Measurements from ENCODE around the gene MAPK13.
"Not testable (repeated sequence)": the region's sequence is repeated elsewhere in the genome, so short reads cannot be mapped to it uniquely, and the experiment has no call there.

MAPK13 gene

DNA sequence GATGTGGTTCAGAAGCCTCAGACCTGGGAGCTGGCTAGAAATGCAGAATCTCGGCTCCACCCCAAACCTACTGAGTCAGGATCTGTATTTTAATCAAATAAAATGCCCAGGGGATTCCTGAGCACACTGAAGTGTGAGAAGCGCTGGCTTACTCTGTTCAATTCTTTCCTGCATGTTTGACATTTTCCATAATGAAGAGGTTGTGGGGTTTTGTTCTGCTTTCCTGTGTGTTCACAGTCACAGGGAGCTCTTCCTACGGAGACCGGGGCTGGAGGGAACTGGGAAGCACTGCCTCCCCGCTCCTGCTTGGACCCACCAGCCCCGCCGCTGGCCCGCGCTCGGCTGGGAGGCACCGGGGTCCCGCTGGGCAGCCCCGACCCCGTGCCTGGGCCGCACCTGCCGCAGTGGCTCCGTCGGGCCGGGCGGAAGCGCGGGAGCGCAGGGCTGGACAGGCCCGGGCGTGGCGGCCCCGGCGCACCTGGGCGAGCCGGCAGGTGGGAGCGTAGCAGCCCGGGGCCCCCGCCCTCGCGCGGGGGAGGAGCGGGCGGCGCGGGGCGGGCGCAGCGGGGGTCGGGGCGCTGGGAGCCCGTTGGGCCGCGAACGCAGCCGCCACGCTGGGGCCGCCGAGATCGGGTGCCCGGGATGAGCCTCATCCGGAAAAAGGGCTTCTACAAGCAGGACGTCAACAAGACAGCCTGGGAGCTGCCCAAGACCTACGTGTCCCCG lies at the start of gene MAPK13:
MAPK13 (plus strand) TSS at position 573 of the 726 bp plus-strand sequence; CDS start at position 643, 70 bp downstream.
- DNase-seq = peak; percentile 15

DNA sequence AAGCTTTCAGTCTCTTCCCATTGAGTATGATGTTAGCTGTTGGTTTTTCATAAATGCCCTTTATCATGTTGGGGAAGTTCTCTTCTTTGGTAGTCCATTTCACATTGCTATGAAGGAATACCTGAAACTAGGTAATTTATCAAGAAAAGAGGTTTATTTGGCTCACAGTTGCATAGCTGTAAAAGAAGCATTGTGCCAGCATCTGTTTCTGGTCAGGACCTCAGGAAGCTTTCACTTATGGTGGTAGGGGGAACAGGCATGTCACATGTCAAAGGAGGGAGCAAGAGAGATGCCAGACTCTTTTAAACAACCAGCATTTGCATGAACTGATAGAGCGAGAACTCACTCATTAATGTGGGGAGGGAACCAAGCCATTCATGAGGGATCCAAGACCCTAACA lies 48.0 kb upstream of the MAPK13 start:
- no peak for DNase-seq

DNA sequence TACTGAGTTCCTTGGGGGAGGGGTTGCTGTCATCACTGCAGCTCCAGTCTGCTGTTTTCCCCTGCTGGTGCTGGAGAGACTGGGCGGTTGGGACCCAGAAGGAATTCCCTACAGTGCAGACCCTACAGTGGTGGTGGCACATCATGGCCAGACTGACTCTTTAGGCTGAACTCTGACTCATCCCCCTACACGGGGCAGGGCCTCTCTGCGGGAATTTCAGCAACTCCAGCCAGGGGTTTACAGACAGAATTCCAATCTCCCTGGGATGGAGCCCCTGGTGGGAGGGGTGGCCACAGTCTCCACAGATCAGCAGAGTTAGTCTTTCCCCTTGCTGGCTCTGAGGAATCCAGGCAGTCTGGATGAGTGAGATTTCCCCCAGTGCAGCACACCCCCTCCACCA lies 46.9 kb upstream of the MAPK13 start:
- no peak for DNase-seq

DNA sequence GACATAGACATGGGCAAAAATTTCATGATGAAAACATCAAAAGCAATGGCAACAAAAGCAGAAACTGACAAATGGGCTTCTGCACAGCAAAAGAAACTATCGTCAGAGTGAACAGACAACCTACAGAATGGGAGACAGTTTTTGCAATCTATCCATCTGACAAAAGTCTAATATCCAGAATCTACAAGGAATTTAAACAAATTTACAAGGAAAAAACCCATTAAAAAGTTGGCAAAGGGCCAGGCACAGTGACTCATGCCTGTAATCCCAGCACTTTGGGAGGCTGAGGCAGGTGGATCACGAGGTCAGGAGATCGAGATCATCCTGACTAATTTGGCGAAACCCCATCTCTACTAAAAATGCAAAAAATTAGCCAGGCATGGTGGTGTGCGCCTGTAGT lies 42.1 kb upstream of the MAPK13 start:
- DNase-seq = not testable (repeated sequence)

DNA sequence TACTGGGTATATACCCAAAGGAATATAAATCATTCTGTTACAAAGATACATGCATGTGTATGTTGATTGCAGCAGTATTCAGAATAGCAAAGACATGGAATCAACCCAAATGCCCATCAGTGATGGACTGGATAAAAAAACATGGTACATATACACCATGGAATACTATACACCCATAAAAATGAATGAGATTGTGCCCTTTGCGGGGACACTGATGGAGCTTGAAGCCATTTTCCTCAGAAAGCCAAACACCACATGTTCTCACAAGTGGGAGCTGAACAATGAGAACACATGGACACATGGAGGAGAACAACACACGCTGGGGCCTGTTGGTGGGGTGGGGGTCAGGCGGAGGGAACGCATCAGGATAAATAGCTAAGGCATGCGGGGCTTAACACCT lies 41.3 kb upstream of the MAPK13 start:
- no peak for DNase-seq

DNA sequence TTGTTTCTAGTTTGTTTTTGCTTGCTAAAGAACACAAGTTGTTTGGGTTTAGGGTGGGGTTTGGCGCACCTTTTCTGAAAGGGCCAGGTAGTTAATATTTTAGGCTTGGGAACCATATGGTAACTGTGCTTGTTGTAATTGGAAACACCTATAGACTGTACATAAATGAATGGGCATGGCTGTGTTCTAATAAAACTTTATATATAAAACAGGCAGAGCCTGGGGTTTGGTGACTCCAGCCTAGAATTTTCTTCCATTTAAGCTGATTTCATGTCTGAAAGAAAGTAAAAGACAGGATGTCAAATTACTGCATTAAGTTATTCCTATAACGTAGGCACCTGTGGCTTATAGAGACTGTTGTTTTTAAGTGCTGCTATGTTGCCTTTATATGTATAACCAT lies 36.1 kb upstream of the MAPK13 start:
- no peak for DNase-seq

DNA sequence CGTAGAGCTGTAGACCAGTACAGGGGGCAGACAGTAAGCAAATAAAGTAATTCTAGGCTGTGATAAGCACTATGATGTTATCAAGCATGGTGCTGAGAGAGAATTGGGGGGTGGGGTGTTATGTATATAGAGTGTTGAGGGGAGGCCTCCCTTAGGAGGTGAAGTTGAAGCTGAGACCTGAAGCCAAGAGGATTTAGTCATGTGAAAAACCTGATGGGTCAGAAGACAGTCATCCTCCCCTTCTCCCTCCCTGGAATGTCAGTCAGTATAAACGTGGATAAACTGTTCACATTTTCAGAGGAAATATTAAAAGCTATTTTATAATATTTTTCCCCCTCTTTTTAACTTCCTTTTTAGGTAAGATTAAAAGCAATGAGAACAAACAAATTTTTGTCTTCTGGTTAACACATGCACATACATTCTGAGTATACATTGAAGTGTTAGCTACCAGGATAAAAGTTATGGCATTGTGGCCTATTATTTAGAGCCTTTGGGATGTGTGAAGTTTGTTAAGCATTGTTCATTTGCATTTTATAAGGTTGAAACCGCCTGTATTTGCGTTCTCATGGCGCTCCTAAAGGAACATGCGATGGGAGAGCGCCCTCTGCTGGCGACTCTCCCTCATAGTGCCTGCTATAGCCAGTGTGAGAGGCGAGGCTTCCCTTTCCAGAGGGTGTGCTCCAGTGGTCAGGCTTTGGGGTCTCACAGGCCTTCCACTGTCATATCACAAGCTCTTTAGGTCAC lies 35.4 kb upstream of the MAPK13 start:
- peak; percentile 82 for DNase-seq

DNA sequence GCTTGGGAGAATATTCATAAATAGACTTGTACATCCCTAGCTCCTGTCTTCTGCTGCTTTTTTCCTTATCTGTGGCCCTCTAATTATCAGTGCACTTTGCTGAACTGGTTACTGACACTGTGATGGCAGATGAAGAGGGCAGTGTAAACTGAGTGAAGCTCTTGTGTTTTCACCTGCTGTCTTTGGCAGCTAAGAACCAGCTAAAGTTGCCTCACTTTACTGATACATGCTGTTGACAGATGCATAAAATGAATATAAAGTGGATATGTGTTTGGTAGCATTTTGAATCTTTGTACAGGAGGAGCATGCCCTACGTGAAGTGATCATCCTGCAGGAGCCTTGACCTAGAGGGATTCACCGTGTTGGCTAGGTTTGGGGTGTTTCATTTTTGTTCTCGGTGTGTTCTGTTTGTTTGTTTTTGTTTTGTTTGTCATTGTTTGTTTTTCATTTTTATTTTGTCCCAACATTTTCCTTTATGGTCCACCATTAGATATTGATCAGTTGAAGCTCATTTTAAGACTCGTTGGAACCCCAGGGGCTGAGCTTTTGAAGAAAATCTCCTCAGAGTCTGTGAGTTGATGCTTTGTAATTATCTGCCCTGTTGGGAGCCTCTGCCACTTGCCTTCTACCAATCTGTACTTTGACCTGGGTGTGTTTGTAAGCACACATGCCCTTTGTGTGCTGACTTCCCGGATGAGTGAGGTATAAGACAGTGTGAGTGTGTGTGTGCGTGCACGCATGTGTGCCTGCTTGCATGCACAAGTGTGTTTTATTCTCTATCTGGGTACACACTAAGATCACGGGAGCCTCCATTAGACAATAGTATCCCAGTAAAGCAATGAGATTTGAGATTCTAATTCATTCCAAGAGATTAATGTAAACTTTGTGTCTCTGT lies 34.6 kb upstream of the MAPK13 start:
- DNase-seq = no peak

DNA sequence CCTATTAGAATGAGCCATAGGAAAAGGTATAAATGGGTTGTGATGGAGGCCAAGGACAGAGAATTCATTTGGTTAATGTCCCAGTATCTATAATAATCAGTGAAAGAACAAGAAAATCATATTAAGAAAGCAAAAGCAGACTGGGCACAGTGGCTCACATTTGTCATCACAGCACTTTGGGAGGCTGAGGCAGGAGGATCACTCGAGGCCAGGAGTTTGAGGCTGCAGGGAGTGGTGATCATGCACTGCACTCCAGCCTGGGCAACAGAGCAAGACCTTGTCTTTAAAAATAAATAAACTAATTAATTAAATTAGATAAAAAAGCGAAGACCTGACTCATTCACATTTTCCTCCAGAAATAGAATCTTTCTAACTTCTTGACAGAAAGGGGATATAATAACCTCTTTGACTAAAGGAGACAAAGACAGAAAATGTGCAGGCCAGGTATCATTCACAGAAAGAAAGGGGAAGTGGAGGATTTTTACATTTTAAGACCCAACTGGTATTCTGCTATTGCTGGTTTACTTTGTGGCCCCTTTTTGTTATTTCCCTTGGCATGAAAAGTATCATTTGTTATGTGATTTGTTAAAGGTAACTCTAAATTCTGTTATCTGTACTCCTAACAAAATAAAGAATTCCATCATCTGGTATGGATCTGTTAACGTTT lies 31.9 kb upstream of the MAPK13 start:
- DNase-seq = no peak

DNA sequence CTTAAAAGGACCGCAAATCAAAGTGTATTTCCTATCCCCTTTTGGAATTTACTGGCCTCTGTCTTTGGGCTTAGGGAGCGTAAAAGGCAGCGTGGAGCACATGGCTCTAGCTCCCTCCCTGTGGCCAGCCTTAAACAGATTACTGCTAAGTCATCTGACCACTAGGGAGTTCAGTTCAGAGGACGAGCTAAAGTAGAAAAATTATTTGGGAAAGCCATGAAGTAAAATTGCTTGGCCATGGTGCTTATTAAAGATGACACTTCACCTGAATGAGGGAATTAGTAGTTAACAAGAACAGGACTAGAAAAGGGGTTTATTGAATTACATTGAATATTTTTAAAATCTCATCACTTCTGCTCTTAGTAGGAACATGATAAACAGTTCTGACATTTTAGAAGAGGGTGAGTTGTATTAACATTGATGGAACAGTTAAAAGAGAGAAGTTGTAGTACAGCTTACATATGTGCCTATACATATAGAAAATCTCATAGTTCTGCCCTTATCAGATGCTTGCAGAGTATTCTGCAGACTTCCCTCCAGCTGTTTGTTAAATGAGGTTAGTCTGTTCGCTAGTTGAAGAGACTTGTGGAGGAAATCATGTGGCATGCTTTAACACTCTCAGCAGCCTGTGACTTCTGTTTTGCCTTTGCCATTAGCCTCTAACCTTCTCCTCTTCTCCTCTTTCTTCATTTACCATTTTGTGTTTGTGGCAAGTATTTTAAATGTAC lies 31.2 kb upstream of the MAPK13 start:
- DNase-seq = no peak

DNA sequence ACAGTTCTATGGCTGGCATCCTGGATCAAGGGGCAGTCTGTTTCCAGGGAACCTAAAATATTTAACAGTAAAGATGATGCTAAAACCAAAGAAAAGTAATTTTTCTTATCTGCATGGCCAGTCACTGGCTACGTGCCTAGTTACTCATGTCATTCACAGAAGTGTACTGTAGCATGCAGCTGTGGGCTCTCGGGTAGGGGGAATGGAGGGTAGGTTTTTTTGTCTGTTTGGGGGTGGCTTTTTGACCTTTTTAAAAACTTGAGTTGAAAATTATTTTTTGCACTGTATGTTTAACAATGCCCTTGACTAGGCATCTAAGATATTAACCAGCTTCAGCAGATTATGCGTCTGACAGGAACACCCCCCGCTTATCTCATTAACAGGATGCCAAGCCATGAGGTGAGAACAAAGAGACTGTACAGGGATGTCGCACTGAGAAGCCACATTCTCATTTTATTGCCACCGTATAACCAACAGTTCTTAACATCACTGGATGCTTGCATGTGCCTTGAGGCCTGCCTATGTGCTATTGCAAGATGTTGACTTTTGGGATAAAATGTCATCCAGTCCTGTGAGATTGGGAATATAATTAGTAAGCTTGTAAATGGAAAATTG lies 30.3 kb upstream of the MAPK13 start:
- DNase-seq = no peak

DNA sequence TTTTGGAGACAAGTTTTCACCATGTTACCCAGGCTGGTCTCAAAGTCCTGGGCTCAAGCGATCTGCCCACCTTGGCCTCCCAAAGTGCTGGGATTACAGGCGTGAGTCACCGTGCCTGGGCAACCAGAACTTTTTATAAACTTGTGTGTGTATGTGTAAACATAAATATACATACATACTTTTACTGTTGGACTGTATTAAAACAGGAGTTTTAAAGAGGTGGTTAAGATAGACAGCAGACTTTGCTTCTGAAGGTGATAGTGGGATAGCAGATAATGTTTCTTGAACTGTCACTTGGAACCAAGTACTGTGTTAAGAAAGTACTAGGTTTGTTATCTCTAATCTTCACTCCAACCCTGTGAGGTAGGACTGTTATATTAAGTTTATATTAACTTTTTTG lies 28.6 kb upstream of the MAPK13 start:
- no peak for DNase-seq

DNA sequence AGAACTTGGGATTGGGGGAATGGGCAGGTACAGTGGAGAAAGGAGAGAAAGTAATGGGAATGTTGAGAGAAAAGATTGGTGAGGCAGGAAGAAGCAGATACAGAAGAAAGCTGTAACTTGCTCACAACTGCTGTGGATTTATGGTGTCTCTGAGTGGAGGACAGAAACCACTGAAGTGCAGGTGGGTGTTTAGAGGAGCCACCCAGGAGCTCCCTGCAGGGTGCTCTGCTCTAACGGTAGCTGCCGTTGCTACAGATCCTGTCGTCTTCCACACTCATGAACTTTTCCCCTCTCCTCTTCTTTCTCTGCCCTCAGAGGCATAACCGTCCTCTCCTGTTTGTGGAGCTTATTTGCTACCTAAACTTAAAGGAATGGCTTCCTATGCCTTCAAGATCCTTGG lies 27.5 kb upstream of the MAPK13 start:
- no peak for DNase-seq

DNA sequence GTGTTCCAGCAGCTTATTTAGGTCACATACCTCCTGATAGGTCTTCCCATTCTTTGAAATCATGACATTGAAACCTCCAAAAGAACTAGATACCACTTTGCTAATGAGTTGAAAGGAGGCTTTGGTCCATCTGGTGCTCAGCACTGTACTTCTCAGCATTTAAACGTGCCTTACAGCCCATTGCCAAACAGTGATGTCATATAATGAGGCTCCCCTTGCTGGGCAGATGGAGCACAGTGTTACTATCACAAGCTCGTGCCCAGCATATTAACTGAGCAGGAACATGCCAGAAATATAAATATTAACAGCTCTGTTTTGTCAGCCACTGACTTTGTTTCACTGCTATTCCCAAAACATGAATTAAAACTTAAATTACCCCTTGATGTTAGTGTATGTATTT lies 25.5 kb upstream of the MAPK13 start:
- DNase-seq = no peak

DNA sequence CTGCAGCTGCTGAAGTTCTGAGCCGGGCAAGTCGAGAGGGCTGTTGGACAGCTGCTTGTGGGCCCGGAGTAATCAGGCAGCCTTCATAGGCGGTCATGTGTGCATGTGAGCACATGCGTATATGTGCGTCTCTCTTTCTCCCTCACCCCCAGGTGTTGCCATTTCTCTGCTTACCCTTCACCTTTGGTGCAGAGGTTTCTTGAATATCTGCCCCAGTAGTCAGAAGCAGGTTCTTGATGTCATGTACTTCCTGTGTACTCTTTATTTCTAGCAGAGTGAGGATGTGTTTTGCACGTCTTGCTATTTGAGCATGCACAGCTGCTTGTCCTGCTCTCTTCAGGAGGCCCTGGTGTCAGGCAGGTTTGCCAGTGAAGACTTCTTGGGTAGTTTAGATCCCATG lies 21.2 kb upstream of the MAPK13 start:
- DNase-seq = no peak

DNA sequence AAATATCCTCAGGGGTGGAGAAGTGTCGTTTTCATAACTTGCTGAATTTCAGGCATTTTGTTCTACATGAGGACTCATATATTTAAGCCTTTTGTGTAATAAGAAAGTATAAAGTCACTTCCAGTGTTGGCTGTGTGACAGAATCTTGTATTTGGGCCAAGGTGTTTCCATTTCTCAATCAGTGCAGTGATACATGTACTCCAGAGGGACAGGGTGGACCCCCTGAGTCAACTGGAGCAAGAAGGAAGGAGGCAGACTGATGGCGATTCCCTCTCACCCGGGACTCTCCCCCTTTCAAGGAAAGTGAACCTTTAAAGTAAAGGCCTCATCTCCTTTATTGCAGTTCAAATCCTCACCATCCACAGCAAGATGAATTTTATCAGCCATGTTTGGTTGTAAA lies 20.3 kb upstream of the MAPK13 start:
- DNase-seq = no peak

DNA sequence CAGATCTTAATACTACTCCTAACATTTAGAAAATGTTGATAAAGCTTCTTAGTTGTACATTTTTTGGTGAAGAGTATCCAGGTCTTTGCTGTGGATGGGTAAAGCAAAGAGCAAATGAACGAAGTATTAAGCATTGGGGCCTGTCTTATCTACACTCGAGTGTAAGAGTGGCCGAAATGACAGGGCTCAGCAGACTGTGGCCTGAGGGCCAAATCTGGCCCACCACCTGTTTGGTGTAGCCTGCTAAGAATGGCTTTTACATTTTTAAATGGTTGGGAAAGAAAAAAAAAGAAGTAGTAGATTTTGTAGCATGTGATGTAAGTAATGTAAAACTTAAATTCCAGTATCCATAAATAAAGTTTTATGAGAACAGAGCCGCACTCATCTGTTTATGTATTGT lies 19.4 kb upstream of the MAPK13 start:
- DNase-seq = no peak

DNA sequence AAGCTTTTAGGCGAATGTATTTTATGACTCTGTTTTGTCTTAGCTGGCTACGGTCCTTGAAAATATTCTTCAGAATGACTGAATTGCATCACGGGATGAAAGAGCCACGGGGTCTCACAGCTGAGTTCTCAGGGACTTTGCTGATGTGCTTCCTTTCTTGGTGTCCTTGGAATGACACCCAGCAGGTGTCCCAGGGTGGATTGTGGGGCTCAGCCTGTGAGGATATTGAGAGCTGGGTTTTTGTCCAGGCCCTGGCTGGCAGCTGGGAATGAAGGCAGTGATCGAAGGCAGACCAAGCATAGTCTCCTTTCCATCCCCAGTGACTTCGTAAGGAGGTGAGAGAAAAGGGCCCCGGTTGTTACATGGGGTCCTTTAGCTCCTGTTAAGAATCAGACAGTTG lies 18.8 kb upstream of the MAPK13 start:
- no peak for DNase-seq

DNA sequence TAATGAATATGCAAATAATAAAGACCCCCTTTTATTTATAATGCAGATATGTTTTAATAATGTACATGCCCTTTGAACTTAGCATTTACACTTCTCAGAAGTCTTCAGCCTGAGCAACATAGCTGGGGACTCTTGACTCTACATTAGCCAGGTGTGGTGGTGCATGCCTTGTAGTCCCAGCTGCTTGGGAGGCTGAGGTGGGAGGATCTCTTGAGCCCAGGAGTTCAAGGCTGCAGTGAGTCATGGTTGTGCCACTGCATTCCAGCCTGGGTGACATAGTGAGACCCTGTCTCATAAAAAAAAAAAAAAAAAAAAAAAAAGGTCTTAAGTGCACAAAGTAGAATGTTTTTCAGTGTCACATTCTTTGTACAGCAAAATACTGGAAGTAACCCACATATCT lies 17.3 kb upstream of the MAPK13 start:
- no peak for DNase-seq

DNA sequence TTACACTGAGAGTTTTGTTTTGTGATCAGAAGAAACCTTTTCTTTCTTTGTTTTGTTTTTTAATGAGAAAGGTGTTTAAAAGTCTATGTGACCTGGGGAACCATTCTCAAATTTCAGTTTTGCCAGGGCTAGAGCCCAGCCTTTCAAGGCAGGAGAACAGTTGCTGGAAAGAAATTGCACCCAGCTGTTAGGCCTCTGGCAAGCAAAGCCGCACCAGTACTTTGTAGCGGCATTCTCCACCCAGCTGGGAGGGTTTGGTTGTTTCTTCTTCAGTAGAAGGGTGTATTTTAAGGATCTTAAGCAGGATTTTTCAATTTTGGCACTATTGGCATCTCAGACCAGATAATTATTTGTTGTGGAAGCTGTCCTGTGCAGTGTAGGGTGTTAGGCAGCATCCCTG lies 16.6 kb upstream of the MAPK13 start:
- no peak for DNase-seq

DNA sequence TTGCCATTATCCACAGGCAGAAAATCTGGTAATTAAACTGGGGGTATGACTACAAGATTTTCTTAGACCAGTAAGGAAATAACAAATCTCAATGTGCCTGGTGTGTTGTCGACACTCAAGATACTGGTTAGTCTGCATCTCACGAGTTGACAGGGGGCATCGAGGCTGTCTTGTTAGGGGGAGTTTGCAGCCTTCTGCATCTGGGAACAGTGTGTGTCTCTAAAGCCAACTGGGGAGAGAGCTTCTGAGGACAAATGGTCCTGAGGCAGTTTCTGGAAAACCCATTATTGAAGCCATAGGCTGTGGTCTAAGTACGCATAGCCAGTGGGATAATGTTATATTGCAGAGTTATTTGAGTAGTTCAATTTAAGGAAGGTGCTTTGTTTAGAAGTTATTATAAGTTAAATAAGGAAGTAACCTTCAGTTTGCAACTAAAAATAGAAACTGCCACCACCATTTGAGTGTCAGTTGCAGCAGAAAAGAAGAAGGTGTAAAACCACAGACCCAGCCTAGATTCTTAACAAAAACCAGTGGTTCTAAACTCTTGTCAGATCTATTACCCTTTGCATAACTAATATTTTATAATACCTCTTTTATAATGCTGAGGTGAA lies 15.4 kb upstream of the MAPK13 start:
- DNase-seq = peak; percentile 32

All from activated CD4-positive, alpha-beta T cell treated with anti-CD3 and anti-CD28 coated beads, Interleukin-2, amount 50 U/mL, for 16 hours (primary cell).